Colonic mucosa (tissue), 4 donors: ENCODE results near the gene MITF. TPM values are rescaled to one million over a fixed set of nuclear protein-coding genes. Genes with fewer than 3 reads are reported as not detected.

ENCODE experiments used
- DNase-seq: peaks from one replicate; pipeline ENCODE4 v3.0.0-alpha.2; 2020
- H3K27ac ChIP-seq: fragments of 200-600 bp; one replicate; pipeline ENCODE4 v1.8.0; 2021
- H3K27me3 ChIP-seq: fragments of 200-600 bp; one replicate; pipeline ENCODE4 v1.8.0; 2021
- H3K36me3 ChIP-seq: fragments of 200-600 bp; one replicate; pipeline ENCODE4 v1.8.0; 2021
- H3K4me1 ChIP-seq: fragments of 200-600 bp; one replicate; pipeline ENCODE4 v1.8.0; 2021; ENCODE audit warnings: mild to moderate bottlenecking
- H3K4me3 ChIP-seq: fragments of 200-600 bp; one replicate; pipeline ENCODE4 v1.8.0; 2021
- H3K9ac ChIP-seq, 2 donors: one replicate each; pipeline ENCODE4 v1.7.0; 2013; ENCODE audit warnings: control low read depth in 2 of 2, low read depth in 2 of 2, low read length in 2 of 2
- H3K9me3 ChIP-seq: fragments of 200-600 bp; one replicate; pipeline ENCODE4 v1.8.0; 2021
- intact Hi-C: fragments of 100-400 bp; cut with DNase I; formaldehyde crosslinking; loops from one replicate; pipeline ENCODE4 v1.14.1; 2022
- total RNA-seq, 2 donors: library from RNA; stranded (reverse); fragmentation: NEBNext Ultra II Directional in 1 of 2; extraction: Animal tissue kit (Norgen Biotek cat#: 25700) in 1 of 2; gene quantifications; one replicate each; pipeline ENCODE4 v1.2.1, GENCODE V29; 2021
- TF ChIP-seq, protein P1 (sequence below): fragments of 200-600 bp; IDR thresholded peaks from one replicate; pipeline ENCODE4 v1.8.0; 2022; ENCODE audit warnings: antibody characterized with exemption, mild to moderate bottlenecking
- donor health status: healthy.
- donor health status: DM: no; HTN: no; CAD: no.
- donor health status: DM: no; HTN: no; CAD: no.

The MITF gene
- total RNA-seq, 2 donors from 2014 or later = 2.9 to 5.8 TPM

DNA sequence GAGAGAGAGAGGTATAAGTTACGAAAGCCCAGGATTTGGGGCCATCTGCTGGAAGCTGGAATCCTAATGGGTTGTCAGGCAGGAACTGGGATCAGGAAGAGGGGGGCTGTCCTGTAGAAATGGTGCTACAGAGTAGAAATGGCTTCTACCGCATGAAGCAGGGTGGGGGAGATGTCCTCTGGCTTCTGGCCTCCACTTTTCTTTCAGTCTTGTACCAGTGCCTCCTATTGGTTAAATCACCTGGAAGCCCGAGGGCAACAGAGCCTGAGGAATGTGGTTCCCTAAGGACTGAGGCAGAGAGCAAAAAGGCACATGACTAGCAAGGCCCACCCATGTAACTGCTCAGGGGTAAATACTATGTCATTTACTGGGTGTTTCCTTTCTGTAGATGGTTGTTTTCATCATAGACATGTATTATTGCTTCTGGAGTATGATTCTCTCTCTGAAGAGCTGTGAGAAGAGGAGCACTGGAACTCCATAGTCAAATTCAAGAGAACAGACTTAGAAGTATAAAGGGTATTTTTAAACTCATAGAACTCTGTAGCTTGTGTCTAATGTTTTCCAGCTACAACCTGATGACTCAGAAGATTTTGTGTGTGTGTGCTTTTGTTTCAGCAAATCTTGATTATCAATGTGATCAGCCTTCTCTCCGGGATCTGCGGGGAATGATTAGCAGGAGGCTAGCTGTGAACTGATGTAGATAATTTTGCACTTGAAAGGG lies 20.2 kb upstream of the MITF start:
- H3K27me3 ChIP-seq = no peaks in the 10 kb centered on the region
- no peak overlapping the region for H3K27ac ChIP-seq
- intact Hi-C loops = no loop called here
- H3K4me3 ChIP-seq = no peak overlapping the region
- no peak overlapping the region for H3K9ac ChIP-seq
- H3K9me3 ChIP-seq = no peaks in the 10 kb centered on the region
- TF ChIP-seq, protein P1, sequence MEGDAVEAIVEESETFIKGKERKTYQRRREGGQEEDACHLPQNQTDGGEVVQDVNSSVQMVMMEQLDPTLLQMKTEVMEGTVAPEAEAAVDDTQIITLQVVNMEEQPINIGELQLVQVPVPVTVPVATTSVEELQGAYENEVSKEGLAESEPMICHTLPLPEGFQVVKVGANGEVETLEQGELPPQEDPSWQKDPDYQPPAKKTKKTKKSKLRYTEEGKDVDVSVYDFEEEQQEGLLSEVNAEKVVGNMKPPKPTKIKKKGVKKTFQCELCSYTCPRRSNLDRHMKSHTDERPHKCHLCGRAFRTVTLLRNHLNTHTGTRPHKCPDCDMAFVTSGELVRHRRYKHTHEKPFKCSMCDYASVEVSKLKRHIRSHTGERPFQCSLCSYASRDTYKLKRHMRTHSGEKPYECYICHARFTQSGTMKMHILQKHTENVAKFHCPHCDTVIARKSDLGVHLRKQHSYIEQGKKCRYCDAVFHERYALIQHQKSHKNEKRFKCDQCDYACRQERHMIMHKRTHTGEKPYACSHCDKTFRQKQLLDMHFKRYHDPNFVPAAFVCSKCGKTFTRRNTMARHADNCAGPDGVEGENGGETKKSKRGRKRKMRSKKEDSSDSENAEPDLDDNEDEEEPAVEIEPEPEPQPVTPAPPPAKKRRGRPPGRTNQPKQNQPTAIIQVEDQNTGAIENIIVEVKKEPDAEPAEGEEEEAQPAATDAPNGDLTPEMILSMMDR = no peak
- no peaks in the 10 kb centered on the region for H3K36me3 ChIP-seq
- H3K4me1 ChIP-seq = no peaks in the 10 kb centered on the region
- no peak for DNase-seq

DNA sequence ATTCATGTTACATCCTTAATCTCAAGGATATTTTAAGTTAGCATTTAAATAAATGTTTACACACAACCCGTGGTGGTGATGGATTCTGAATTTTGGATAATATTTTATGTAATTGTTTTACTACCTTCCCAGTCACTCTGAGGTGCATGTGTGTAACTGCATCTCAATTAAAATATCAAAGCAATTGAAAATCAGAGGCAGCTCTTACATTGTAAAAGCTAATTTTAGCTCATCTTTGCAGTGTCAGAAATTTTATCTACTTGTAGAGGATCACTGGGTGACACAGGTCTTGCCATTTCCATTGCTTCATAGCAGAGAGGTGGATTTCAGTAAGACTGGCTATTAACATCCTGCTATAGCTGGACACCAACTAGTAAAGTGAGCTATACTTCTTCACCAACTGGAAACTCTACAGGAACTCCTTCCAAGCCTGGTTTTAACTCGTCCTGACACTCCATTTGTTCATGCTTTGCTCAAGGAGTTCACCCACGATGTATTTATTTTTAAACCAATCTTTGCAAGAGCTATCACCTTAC lies 19.6 kb upstream of the MITF start:
- Histone ChIP-seq H3K27ac (no peak overlapping the region), H3K4me3 (no peak overlapping the region), H3K36me3 (no peaks in the 10 kb centered on the region), H3K4me1 (no peaks in the 10 kb centered on the region), H3K9me3 (no peaks in the 10 kb centered on the region), H3K9ac (no peak overlapping the region), H3K27me3 (no peaks in the 10 kb centered on the region)
- intact Hi-C loops = no loop called here
- TF ChIP-seq, protein P1 = no peak
- no peak for DNase-seq

DNA sequence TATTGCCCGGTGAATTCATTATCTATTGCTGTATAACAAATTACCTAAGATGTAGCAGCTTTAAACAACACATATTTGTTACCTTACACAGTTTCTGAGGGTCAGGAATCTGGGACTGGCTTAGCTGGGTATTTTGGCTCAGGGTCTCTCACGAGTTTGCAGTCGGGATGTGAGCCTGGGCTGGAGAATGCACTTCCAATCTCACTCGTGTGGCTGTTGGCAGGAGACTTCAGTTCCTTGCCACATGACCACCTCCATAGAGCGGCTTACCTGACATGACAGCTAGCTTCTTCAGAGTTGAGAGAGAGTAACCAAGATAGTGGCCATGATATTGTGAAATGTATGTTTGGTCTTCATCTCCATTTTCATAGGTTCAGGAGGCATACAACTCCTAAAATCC lies 18.4 kb upstream of the MITF start:
- Histone ChIP-seq H3K4me1 (no peaks in the 10 kb centered on the region), H3K9ac (no peak overlapping the region), H3K36me3 (no peaks in the 10 kb centered on the region), H3K27ac (no peak overlapping the region), H3K4me3 (no peak overlapping the region), H3K9me3 (no peaks in the 10 kb centered on the region), H3K27me3 (no peaks in the 10 kb centered on the region)
- no peak for DNase-seq
- intact Hi-C loops = no loop called here
- TF ChIP-seq, protein P1 = no peak

DNA sequence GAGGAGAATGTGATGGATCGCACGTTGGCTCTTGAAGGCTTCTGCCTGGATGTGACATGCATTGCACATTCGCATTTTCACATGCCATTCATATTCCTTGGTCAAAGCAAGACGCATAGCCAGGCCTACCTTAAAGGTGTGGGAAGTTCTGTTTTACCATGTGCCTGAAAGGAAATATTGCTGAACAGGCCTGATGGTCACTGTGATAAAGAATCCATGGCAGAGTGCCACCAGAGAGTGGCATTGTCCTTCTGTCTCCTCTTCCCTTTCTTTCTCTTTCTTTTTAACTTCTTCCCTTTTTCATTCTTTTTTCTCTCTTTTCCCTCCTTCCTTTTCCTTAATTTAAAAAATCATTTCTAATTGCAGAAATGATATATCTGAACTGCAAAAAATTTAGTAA lies 15.9 kb upstream of the MITF start:
- H3K9me3 ChIP-seq = no peaks in the 10 kb centered on the region
- H3K36me3 ChIP-seq = no peaks in the 10 kb centered on the region
- no peak overlapping the region for H3K4me3 ChIP-seq
- TF ChIP-seq, protein P1 = no peak
- H3K9ac ChIP-seq = no peak overlapping the region
- H3K27ac ChIP-seq = no peak overlapping the region
- no peaks in the 10 kb centered on the region for H3K4me1 ChIP-seq
- no peaks in the 10 kb centered on the region for H3K27me3 ChIP-seq
- intact Hi-C loops = no loop called here
- no peak for DNase-seq

DNA sequence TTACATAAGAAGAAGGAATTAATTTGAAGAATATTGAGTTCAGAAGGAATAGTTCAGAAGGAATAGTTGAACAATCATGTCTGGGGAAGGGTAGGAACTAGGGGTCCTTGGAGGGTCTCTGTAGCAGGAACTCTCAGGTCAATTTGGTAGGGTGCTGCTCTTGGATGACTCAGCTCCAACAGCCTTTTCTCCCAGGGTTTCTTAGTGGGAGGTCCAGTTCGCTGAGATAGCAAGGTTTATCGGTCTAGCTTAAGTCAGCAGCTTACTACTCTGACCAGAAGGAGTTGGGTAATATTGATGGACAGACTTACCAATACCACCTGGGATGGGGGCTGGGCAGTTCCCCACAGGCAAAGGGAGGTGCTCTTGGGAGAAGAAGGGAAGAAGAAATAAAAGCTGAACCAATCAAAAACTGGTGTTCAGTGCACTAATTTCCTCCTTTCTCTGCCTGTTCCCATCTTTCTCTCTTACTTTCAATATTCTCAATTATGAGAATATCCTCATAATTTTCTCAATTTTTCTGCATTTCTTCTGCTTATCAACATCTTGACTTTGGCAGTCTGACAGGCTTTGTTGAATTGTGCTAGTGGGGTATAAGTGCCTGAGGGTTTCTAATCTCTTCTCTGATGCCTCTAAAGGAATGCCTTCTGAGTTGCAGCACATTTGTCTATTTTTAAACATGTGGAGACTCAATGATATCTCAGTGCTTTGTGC lies 14.4 kb upstream of the MITF start:
- TF ChIP-seq, protein P1 = no peak
- no peaks in the 10 kb centered on the region for H3K27me3 ChIP-seq
- no peak overlapping the region for H3K9ac ChIP-seq
- no peaks in the 10 kb centered on the region for H3K4me1 ChIP-seq
- no peak overlapping the region for H3K27ac ChIP-seq
- H3K36me3 ChIP-seq = no peaks in the 10 kb centered on the region
- DNase-seq = no peak
- intact Hi-C loops = no loop called here
- no peaks in the 10 kb centered on the region for H3K9me3 ChIP-seq
- no peak overlapping the region for H3K4me3 ChIP-seq
